Measurements from ENCODE around the gene BPTF.
"Not testable (repeated sequence)": the region's sequence is repeated elsewhere in the genome, so short reads cannot be mapped to it uniquely, and the experiment has no call there.

- TF ChIP-seq, protein P1, sequence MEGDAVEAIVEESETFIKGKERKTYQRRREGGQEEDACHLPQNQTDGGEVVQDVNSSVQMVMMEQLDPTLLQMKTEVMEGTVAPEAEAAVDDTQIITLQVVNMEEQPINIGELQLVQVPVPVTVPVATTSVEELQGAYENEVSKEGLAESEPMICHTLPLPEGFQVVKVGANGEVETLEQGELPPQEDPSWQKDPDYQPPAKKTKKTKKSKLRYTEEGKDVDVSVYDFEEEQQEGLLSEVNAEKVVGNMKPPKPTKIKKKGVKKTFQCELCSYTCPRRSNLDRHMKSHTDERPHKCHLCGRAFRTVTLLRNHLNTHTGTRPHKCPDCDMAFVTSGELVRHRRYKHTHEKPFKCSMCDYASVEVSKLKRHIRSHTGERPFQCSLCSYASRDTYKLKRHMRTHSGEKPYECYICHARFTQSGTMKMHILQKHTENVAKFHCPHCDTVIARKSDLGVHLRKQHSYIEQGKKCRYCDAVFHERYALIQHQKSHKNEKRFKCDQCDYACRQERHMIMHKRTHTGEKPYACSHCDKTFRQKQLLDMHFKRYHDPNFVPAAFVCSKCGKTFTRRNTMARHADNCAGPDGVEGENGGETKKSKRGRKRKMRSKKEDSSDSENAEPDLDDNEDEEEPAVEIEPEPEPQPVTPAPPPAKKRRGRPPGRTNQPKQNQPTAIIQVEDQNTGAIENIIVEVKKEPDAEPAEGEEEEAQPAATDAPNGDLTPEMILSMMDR (IDR thresholded peaks at IDR 0.05) = not testable (repeated sequence)
- TF ChIP-seq POLR2A (IDR thresholded peaks at IDR 0.05) = not testable (repeated sequence)
Observed at GRCh38 chr17:67928842-67929241, 103.5 kb downstream of the BPTF start.
